Psoas muscle (tissue), 8 donors: ENCODE data around the gene P2RX4. TPM values are rescaled to one million over a fixed set of nuclear protein-coding genes. Genes with fewer than 3 reads are reported as not detected.

Experiments used
- ATAC-seq, 4 donors: fragments of 200-7000 bp; cut with Tn5 transposase; one replicate each; pipeline ENCODE4 v1.9.1; 2020; ENCODE audit warnings: moderate library complexity in 3 of 4, mild to moderate bottlenecking in 2 of 4
- DNase-seq, 2 donors: peaks; one replicate each; pipeline ENCODE4 v3.0.0-alpha.2; 2020
- H3K27ac ChIP-seq: fragments of 200-600 bp; one replicate; pipeline ENCODE4 v1.8.0; 2022
- H3K27me3 ChIP-seq, 3 donors: fragments of 200-600 bp in 1 of 3; one replicate each; pipeline versions ENCODE4 v1.6.1 to v1.8.0; 2013 to 2022; ENCODE audit warnings: low read length in 2 of 3, mild to moderate bottlenecking in 2 of 3, moderate library complexity in 1 of 3; ENCODE audit not compliant: insufficient read depth in 3 of 3
- H3K36me3 ChIP-seq, 2 donors: fragments of 200-600 bp in 1 of 2; one replicate each; pipeline versions ENCODE4 v1.6.1 to v1.8.0; 2013 to 2022; ENCODE audit warnings: low read depth in 1 of 2, mild to moderate bottlenecking in 1 of 2, moderate library complexity in 1 of 2; ENCODE audit not compliant: insufficient read depth in 1 of 2
- H3K4me1 ChIP-seq: fragments of 200-600 bp; one replicate; pipeline ENCODE4 v1.8.0; 2022
- H3K4me3 ChIP-seq: fragments of 200-600 bp; one replicate; pipeline ENCODE4 v1.8.0; 2022; ENCODE audit warnings: mild to moderate bottlenecking
- H3K9me3 ChIP-seq: fragments of 200-600 bp; one replicate; pipeline ENCODE4 v1.8.0; 2022
- CTCF ChIP-seq: fragments of 200-600 bp; IDR thresholded peaks from one replicate; pipeline ENCODE4 v1.8.0; 2022; ENCODE audit warnings: antibody characterized with exemption
- WGBS, 3 donors: extraction: QIAGEN DNeasy Blood & Tissue Kit; methylation state at CpG; one replicate each; pipeline versions ENCODE4 v1.1.6 to v1.1.7; 2013; 5-methylcytosine and 5-hydroxymethylcytosine counted together
- intact Hi-C, 2 donors: fragments of 100-400 bp; cut with DNase I; formaldehyde crosslinking; loops; one replicate each; pipeline versions ENCODE4 v1.11.0 to v1.14.2; 2022
- polyA plus RNA-seq, 3 donors: library from polyadenylated mRNA; stranded (reverse); fragments of 200-250 nt; gene quantifications; one replicate each; pipeline ENCODE4 v1.2.3, GENCODE V29; 2013
- total RNA-seq, 4 donors: library from RNA; stranded (reverse); fragmentation: NEBNext Ultra II Directional in 2 of 4; extraction: Animal tissue kit (Norgen Biotek cat#: 25700) in 2 of 4; gene quantifications; one replicate each; pipeline versions ENCODE4 v1.2.1 to v1.2.4, GENCODE V29; 2021 to 2023
- donor health status: healthy with polysubstance abuse.
- donor health status: DM: no; HTN: no; CAD: no; lungs with moderate emphysema.
- donor health status: Bipolar disorder and iron deficiency.
- donor health status: healthy.
- donor health status: DM: yes; HTN: yes; CAD: no.
- donor health status: DM: no; HTN: no; CAD: no.
- donor health status: DM: no; HTN: no; CAD: no.
- donor health status: DM: yes; HTN: yes; CAD: no.

The P2RX4 gene
- total and polyA plus RNA-seq, 7 donors: 1.1 to 3.4 (median 1.7) TPM

- H3K4me1 ChIP-seq: no peaks in the 10 kb centered on the region
- H3K9me3 ChIP-seq: no peaks in the 10 kb centered on the region
- H3K27me3 ChIP-seq: no peaks in the 10 kb centered on the region
- peaks cover 0 to 39% of the 10 kb centered on the region in 2 donors for H3K36me3 ChIP-seq
- no peak for TF ChIP-seq CTCF
- peak overlapping the region; percentile 29 for H3K4me3 ChIP-seq
- DNase-seq (peak; percentile 76 to 84), ATAC-seq (peak in 3 of 4 donors; percentile 31 to 67 (median 51))
- H3K27ac ChIP-seq: no peak overlapping the region
- 26 to 48% (median 28%) methylated on average over 38 of the region's 38 CpGs for WGBS, 3 donors
- intact Hi-C loops: no loop called here
Observed at GRCh38 chr12:121240484-121241101, 30.7 kb downstream of the P2RX4 start.

GRCh38 chr12:121241156-121241970 lies 31.4 kb downstream of the P2RX4 start:
- Histone ChIP-seq H3K36me3 (peaks cover 0 to 42% of the 10 kb centered on the region in 2 donors), H3K9me3 (no peaks in the 10 kb centered on the region), H3K4me1 (no peaks in the 10 kb centered on the region), H3K27me3 (no peaks in the 10 kb centered on the region), H3K27ac (no peak overlapping the region), H3K4me3 (peak overlapping the region; percentile 29)
- no peak for TF ChIP-seq CTCF
- peak in 1 of 4 donors; percentile 27 for ATAC-seq
- intact Hi-C loops: no loop called here
- WGBS, 3 donors: 59 to 67% (median 66%) methylated on average over 17 of the region's 17 CpGs
- no peak for DNase-seq

GRCh38 chr12:121245031-121245430 lies 35.1 kb downstream of the P2RX4 start:
- Histone ChIP-seq H3K4me1 (no peaks in the 10 kb centered on the region), H3K27ac (no peak overlapping the region), H3K36me3 (peaks cover 0 to 60% of the 10 kb centered on the region in 2 donors), H3K4me3 (no peak overlapping the region), H3K27me3 (no peaks in the 10 kb centered on the region), H3K9me3 (no peaks in the 10 kb centered on the region)
- ATAC-seq (no peak), DNase-seq (no peak)
- intact Hi-C loops: no loop called here
- no peak for TF ChIP-seq CTCF
- WGBS, 3 donors: 92 to 93% (median 92%) methylated on average over 14 of the region's 14 CpGs

- Histone ChIP-seq H3K27ac (no peak overlapping the region), H3K4me3 (no peak overlapping the region), H3K36me3 (peaks cover 0 to 69% of the 10 kb centered on the region in 2 donors), H3K4me1 (no peaks in the 10 kb centered on the region), H3K9me3 (no peaks in the 10 kb centered on the region), H3K27me3 (no peaks in the 10 kb centered on the region)
- no peak for TF ChIP-seq CTCF
- no peak for DNase-seq
- WGBS, 3 donors: 90 to 95% (median 92%) methylated on average over 7 of the region's 7 CpGs
- no peak for ATAC-seq
- intact Hi-C loops: no loop called here
Observed at GRCh38 chr12:121245951-121246350, 36.0 kb downstream of the P2RX4 start.
